BE2C (cell line): ENCODE measurements around the gene ARHGEF5.

Source experiments
- DNase-seq: peaks from one replicate; pipeline ENCODE4 v3.0.0-alpha.2; 2020
- H3K27me3 ChIP-seq: fragments of 250-450 bp; sonication (Bioruptor Pico); 2 replicates; pipeline ENCODE4 v1.5.1; 2020; ENCODE audit warnings: mild to moderate bottlenecking
- H3K36me3 ChIP-seq: fragments of 250-450 bp; sonication (Bioruptor Pico); 2 replicates; pipeline ENCODE4 v1.5.1; 2020; ENCODE audit warnings: mild to moderate bottlenecking
- H3K4me1 ChIP-seq: fragments of 250-450 bp; sonication (Bioruptor Pico); 2 replicates; pipeline ENCODE4 v1.5.1; 2020
- H3K4me3 ChIP-seq: 2 replicates; pipeline ENCODE4 v1.5.1; 2011; ENCODE audit warnings: low read depth, low read length
- H3K9me3 ChIP-seq: fragments of 250-450 bp; sonication (Bioruptor Pico); 2 replicates; pipeline ENCODE4 v1.5.1; 2020
- TF ChIP-seq, protein P1 (sequence below): IDR thresholded peaks from 2 replicates; pipeline ENCODE4 v1.5.1; 2012; ENCODE audit warnings: mild to moderate bottlenecking, low read depth, low read length

Gene ARHGEF5

DNA sequence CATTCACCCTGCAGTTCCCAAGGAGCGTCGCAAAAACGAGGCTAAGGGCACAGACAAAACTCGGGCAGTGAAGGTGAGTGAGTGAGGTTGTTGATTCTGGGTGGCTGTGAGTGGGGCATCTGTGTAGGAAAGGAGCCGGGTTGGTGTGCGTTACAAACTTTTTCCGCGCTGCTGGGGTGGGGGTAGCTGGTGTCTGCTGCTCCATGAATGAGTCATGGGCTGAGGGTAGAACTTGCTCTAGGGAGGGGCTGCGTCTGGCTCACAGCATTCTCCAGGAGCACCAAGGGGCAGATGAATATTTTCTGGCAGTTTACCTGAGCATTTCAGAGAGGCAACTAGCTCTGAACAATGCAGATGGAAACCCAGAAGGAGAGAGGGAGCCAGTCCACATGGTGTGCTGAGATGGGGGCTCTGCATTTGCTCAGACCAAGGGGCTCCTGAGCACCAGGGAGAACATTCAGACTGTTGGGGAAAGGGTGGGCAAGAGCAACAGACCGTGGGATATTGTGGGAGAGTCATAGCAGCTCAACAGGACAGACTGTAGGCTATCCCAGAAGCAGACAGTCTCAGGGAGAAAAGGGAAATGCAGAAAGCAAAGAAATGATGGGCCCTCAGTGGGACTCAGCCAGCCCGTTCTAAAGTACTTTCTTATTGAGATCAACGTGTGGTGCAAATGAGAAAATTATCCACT lies 29.5 kb downstream of the ARHGEF5 start:
- H3K4me3 ChIP-seq = no peak overlapping the region
- DNase-seq = no peak

DNA sequence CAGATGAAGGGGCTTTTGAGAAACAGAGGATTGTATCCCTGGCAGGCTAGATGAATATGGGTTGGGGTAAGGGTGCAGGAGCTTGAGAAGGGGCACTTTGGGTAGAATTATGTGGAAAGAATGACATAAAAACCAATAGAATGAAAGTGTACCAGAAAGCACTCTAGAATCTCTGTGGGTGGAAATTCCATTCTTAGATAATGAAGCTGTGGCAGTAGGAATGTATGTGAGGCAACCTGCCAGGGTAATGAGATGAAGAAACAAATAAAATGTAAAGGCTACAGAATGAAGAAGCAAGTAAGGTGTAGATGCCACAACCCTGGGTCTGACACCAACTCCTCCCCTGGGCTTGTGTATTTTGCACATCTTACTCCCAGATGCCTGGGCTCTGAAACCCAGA lies 31.5 kb downstream of the ARHGEF5 start:
- Histone ChIP-seq H3K4me3 (no peak overlapping the region), H3K9me3 (no peaks in the 10 kb centered on the region), H3K27me3 (no peaks in the 10 kb centered on the region), H3K4me1 (peaks cover 4% of the 10 kb centered on the region; the same call in 1 of the 2 replicates), H3K36me3 (no peaks in the 10 kb centered on the region)
- TF ChIP-seq, protein P1, sequence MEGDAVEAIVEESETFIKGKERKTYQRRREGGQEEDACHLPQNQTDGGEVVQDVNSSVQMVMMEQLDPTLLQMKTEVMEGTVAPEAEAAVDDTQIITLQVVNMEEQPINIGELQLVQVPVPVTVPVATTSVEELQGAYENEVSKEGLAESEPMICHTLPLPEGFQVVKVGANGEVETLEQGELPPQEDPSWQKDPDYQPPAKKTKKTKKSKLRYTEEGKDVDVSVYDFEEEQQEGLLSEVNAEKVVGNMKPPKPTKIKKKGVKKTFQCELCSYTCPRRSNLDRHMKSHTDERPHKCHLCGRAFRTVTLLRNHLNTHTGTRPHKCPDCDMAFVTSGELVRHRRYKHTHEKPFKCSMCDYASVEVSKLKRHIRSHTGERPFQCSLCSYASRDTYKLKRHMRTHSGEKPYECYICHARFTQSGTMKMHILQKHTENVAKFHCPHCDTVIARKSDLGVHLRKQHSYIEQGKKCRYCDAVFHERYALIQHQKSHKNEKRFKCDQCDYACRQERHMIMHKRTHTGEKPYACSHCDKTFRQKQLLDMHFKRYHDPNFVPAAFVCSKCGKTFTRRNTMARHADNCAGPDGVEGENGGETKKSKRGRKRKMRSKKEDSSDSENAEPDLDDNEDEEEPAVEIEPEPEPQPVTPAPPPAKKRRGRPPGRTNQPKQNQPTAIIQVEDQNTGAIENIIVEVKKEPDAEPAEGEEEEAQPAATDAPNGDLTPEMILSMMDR = no peak
- no peak for DNase-seq

More for the DNA sequence above, 29.5 kb downstream of the ARHGEF5 start:
- H3K9me3 ChIP-seq = no peaks in the 10 kb centered on the region
- no peaks in the 10 kb centered on the region for H3K4me1 ChIP-seq
- TF ChIP-seq, protein P1 = no peak
- no peaks in the 10 kb centered on the region for H3K27me3 ChIP-seq
- H3K36me3 ChIP-seq = no peaks in the 10 kb centered on the region

DNA sequence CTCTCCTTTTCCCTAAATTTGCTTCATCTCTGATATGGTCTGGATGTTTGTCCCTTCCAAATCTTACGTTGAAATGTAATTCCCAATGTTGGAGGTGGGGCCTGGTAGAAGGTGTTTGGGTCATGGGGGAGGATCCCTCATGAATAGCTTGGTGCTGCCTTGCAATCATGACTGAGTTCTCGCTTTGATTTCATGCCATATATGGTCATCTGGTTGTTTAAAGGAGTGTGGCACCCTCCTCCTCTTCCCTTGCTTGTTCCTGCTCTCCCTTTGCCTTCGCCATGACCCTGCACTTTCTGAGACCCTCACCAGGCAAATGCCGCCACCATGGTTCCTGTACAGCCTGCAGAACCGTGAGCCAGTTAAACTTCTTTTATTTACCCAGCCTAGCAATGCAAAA lies 33.7 kb downstream of the ARHGEF5 start:
- TF ChIP-seq, protein P1 = no peak
- Histone ChIP-seq H3K36me3 (no peaks in the 10 kb centered on the region), H3K27me3 (no peaks in the 10 kb centered on the region), H3K4me3 (no peak overlapping the region), H3K4me1 (peaks cover 4% of the 10 kb centered on the region; the same call in 1 of the 2 replicates), H3K9me3 (no peaks in the 10 kb centered on the region)
- no peak for DNase-seq

DNA sequence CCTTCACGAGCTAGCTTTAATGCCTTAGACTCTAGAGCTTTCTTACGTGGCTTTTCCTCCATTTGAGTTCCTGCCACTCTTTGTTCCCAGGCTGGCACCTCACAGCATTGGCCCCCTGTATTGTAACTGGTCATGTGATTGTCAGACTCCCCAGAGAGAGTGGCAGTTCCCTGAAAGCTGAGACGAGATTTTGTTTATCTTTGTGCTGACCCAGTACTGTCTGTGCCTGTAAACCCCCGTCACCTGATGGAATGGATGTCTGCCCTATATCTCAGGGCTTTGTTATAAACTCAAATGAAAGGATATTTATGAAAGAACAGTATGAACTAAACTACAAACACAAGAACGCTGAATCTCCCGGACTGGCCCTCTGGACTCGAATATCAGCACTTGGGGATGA lies 35.3 kb downstream of the ARHGEF5 start:
- Histone ChIP-seq H3K4me1 (peaks cover 4% of the 10 kb centered on the region; the same call in 1 of the 2 replicates), H3K4me3 (no peak overlapping the region), H3K36me3 (no peaks in the 10 kb centered on the region), H3K9me3 (no peaks in the 10 kb centered on the region), H3K27me3 (0 out of 2 replicates have a peak, but pooled peaks cover 5% of the 10 kb centered on the region)
- TF ChIP-seq, protein P1 = no peak
- DNase-seq = no peak

DNA sequence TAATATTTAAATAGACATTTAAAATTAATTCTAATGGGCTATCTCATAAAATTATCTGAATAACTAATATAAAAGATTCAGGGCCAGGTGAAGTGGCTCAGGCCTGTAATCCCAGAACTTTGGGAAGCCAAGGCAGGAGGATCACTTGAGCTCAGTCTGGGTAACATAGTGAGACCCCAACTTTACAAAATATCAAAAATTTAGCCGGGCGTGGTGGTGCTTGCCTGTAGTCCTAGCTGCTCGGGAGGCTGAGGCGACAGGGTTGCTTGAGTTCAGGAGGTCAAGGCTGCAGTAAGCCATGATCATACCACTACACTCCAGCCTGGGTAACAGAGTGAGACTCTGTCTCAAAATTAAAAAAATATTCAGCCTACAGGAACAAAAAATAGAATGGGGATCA lies 35.8 kb downstream of the ARHGEF5 start:
- TF ChIP-seq, protein P1 = no peak
- H3K27me3 ChIP-seq = 0 out of 2 replicates have a peak, but pooled peaks cover 5% of the 10 kb centered on the region
- no peak overlapping the region for H3K4me3 ChIP-seq
- DNase-seq = no peak
- no peaks in the 10 kb centered on the region for H3K36me3 ChIP-seq
- peaks cover 4% of the 10 kb centered on the region; the same call in 1 of the 2 replicates for H3K4me1 ChIP-seq
- H3K9me3 ChIP-seq = no peaks in the 10 kb centered on the region

DNA sequence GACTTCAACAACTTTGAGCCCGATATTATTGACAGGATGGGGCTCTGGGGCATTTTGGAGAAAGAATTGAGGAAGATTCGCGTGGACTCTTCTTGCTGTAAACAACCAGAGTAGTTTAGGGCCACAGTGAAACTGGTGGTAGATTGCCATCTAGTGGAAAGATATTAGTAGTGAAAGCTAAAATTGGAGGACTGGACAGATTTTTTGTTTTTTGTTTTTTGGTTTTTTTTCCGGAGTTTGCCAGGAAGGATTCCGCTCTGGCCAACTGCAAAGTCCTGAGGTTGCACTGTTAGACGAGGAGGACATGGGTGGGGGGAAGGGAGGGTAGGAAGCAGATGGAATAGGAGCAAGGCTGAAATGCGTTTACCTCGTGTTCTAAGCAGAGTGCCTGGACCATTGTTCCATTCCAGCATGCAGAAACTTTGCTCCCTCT lies 36.6 kb downstream of the ARHGEF5 start:
- TF ChIP-seq, protein P1 = peak; percentile 71
- no peak for DNase-seq
- peaks cover 4% of the 10 kb centered on the region; the same call in 1 of the 2 replicates for H3K4me1 ChIP-seq
- H3K36me3 ChIP-seq = no peaks in the 10 kb centered on the region
- H3K9me3 ChIP-seq = no peaks in the 10 kb centered on the region
- H3K27me3 ChIP-seq = 0 out of 2 replicates have a peak, but pooled peaks cover 5% of the 10 kb centered on the region
- 0 out of 2 replicates have a peak overlapping the region, but pooled peaks have one; percentile 5 for H3K4me3 ChIP-seq
